ENCODE results near the gene MORN1. TPM values are rescaled to one million over a fixed set of nuclear protein-coding genes. Genes with fewer than 3 reads are reported as not detected.

The MORN1 gene
- total RNA-seq, 2 donors from 2014 or later, result 4.0 to 7.5 TPM

DNA sequence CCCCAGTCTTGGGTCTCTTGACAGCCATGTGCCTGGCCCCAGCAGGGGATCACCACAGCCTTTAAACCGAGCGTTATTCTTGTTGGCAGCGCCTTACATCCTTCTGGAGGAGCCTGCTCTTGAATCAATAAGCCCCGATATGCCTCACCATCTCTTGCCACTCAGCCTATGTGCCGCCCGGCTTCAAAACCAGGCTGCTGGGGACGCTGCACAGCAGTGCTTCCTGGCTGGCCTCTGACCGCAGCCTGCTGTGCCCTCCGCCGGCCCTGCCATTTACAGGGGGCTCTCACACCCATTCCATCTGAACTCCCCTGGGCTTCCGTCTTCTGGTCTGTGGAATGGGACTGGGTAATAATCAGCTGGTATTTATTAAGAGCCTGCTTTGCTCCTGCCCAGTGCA is 24.0 kb upstream of the MORN1 start:
- H3K4me1 Mint-ChIP-seq (ENCODE audit: low read depth in 2 of 2), result peaks cover 24% of the 10 kb centered on the region in 2 donors
- peak overlapping the region; percentile 82 for H3K4me3 Mint-ChIP-seq
- no peak for DNase-seq (ENCODE audit: low spot score)
- H3K27me3 Mint-ChIP-seq, result no peaks in the 10 kb centered on the region
- H3K27ac Mint-ChIP-seq, result peak overlapping the region; percentile 74 to 94
- ATAC-seq, result no peak
- no peaks in the 10 kb centered on the region for H3K36me3 Mint-ChIP-seq
- H3K9me3 Mint-ChIP-seq, result no peaks in the 10 kb centered on the region

DNA sequence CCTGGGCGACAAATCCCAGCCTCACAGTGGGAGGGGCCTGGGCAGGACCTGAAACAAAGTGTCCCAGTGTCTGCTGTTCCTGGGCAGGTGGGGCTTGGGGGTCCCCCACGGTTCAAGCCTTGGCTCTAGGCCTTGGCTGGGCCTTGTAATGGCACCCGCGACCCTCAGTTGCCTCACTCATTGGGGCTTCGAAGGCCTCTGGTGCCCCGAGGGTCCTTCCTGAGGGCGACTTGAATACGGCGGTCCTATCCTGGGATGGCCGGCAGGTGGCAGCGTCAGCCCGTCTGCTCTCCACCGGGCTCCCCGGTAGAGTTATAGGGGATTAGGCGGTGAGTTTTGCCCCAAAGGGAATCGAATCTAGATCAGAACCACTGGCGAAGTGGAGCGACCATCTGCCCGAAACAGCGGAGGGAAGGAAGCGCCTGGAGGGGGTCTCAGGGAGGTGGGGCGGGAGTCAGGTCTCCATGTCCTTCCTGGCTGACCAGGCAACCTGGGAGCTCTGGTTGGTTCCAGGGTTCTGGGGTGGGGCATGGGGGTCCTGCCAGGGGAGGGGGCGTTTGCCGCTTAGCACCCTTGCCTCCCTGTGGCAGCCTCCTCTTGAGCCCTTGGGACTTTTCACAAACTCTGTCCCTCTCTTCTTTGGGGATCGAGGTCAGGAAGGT is 23.1 kb upstream of the MORN1 start:
- Mint-ChIP-seq H3K4me3 (peak overlapping the region; percentile 95), H3K9me3 (no peaks in the 10 kb centered on the region), H3K27ac (peak overlapping the region; percentile 74 to 94), H3K4me1 (ENCODE audit: low read depth in 2 of 2) (peaks cover 24% of the 10 kb centered on the region in 2 donors), H3K27me3 (no peaks in the 10 kb centered on the region), H3K36me3 (no peaks in the 10 kb centered on the region)
- no peak for ATAC-seq
- peak; percentile 82 for DNase-seq (ENCODE audit: low spot score)

DNA sequence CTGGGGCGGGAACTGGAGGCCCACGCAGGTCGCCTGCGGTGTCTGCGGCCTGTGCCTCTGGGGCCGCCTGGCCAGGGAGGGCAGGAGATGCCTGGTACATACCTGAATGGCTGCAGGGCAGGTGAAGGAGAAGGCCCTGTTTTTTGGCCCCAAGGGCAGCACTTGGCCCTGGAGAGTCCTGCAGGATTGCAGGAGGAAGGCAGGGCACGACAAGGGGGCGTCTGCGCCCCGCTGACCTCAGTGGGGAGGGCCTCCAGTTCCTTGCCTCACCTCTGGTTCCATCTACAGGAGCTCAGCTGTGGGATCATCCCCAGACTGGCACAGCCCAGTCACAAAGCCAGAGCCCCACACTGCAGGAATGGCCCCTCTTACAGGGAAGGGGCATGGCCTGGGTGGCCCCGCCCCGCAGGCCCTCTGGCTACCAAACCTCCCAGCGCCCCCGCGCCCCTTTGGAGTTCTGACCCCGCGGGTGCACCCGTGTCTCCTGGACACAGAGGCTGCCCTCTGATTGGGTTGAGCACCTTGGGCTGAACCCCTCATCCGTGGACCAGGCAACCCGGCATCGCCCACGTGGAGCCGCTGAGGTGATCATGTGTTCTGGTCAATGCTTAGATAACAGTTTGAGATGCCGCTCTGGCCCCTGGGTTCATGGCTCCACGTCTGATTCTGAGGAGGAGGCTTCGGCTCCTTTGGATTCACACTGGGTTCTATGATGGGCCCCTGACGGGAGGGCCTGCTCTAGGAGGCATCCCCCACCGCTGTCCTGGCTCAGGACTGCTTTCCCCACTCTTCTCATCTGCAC is 22.3 kb upstream of the MORN1 start:
- DNase-seq (ENCODE audit: low spot score) (no peak), ATAC-seq (no peak)
- peak overlapping the region; percentile 95 for H3K4me3 Mint-ChIP-seq
- no peaks in the 10 kb centered on the region for H3K36me3 Mint-ChIP-seq
- H3K9me3 Mint-ChIP-seq, result no peaks in the 10 kb centered on the region
- no peaks in the 10 kb centered on the region for H3K27me3 Mint-ChIP-seq
- peaks cover 20 to 24% of the 10 kb centered on the region in 2 donors for H3K4me1 Mint-ChIP-seq (ENCODE audit: low read depth in 2 of 2)
- peak overlapping the region; percentile 74 to 94 for H3K27ac Mint-ChIP-seq

DNA sequence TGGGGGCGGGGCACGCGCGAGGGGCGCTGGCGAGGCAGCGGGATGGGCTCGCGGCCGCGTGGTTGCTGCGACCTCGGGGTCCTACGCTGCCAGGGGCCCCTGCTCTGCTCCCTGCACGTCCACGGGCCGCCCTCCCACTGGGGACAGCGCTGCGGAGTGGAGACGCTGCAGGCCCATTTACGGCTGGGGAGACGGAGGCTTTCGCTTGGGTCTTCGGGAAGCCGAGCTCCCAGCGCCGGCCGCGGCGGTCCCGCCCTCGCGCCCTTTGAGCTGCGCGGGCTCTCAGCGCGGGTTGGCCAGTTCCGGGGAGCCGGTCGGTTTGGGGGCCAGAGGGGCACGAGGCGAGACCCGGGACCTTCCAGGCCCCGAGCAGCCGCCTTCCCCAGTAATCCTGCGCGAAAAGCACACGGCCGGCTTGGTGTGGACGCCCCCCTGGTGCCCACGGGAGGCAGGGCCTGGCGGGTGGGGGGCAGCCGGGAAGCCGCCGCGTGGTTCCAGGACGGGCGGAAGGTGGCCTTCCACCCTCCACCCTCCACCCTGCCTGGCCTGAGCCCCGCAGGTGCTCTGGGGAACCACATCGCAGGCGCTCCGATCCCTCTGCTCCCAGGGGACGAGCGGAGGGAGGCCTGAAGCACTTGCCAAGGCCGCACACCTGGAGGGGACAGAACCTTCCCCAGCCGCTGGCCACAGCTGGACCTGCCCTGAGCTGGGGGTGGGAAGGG is 21.6 kb upstream of the MORN1 start:
- DNase-seq (ENCODE audit: low spot score) (no peak), ATAC-seq (peak; percentile 49 to 54)
- Mint-ChIP-seq H3K27me3 (no peaks in the 10 kb centered on the region), H3K36me3 (no peaks in the 10 kb centered on the region), H3K4me3 (peak overlapping the region; percentile 60), H3K4me1 (ENCODE audit: low read depth in 2 of 2) (peaks cover 20 to 24% of the 10 kb centered on the region in 2 donors), H3K9me3 (no peaks in the 10 kb centered on the region), H3K27ac (no peak overlapping the region)

DNA sequence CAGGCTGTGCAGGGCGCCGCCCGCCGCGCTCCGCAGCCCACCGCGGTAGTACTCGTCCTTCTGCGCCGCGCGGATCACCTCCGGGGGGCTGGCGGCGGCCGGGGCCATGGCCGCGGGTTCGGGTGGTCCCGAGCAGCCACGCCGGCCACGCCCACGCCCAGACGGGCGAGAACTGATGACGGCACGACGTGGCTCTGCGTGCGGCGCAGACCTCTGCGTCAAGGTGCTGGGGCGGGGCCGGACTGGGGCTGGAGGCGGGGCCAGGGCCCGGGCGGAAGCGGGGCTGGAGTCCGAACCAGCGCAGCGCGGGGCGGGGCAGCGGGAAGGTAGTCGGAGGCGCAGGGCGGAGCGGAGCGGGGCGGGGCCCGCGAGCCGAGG is 21.0 kb upstream of the MORN1 start, which contains the start of gene PEX10:
TSS of gene PEX10 (minus strand) at position 170 of the 378 bp plus-strand sequence. CDS start at position 108, 62 bp downstream.
- Mint-ChIP-seq H3K27ac (peak within 1 kb of the TSS; percentile 57 to 59), H3K36me3 (no peaks in the 10 kb centered on the region), H3K9me3 (no peaks in the 10 kb centered on the region), H3K4me1 (ENCODE audit: low read depth in 2 of 2) (peaks cover 24% of the 10 kb centered on the region in 2 donors), H3K4me3 (peak within 1 kb of the TSS; percentile 95), H3K27me3 (no peaks in the 10 kb centered on the region)
- ATAC-seq, result peak; percentile 95 to 98
- peak; percentile 99 for DNase-seq (ENCODE audit: low spot score)

DNA sequence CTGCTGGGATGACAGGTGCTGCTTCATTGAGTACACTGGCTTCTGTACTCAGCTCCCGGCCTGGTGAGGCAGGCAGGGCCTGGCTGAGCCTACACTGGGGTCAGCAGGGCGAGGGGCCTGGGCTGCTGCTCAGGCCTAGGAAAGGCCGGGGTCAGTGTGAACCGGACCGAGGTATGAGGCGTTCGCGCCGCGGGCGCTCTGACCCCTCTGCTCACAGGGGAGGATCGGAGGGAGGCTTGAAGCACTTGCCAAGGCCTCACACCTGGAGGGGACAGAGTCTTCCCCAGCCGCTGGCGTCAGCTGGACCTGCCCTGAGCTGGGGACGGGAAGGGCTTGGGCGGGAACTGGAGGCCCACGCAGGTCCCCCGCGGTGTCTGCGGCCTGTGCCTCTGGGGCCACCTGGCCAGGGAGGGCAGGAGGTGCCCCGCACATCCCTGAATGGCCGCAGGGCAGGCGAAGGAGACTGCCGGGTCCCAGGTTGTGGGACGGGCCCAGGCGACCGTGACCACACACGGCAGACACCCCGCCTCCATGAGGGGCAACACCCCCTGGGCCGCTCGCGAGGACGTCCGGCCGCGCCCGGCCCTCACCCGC is 20.5 kb upstream of the MORN1 start:
- Mint-ChIP-seq H3K36me3 (no peaks in the 10 kb centered on the region), H3K4me3 (peak overlapping the region; percentile 72), H3K4me1 (ENCODE audit: low read depth in 2 of 2) (peaks cover 22% of the 10 kb centered on the region in 2 donors), H3K27me3 (no peaks in the 10 kb centered on the region), H3K27ac (peak overlapping the region; percentile 57 to 59), H3K9me3 (no peaks in the 10 kb centered on the region)
- DNase-seq (ENCODE audit: low spot score) (peak; percentile 69), ATAC-seq (peak; percentile 66 to 73)

DNA sequence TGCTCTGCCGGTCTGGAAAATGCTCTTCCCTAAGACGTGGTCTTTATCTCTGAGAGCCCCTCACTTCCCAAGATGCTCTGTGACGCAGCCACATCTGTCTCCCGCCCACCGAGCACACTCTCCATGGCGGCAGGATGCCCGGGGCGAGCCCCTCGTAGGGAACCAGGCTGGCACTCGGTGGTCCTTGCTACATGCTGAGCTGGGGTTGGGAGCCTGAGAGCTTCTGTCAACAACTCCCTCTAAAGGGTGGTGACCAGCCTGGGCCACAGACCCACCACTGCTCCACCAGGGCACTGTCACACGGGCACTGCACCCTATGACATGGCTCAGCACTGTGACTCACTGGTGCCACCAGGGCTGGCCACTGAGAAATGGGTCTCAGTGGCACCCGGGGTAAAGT is 18.4 kb upstream of the MORN1 start:
- Mint-ChIP-seq H3K27ac (peak overlapping the region in 1 of 2 donors; percentile 19), H3K27me3 (no peaks in the 10 kb centered on the region), H3K4me1 (ENCODE audit: low read depth in 2 of 2) (peaks cover 8 to 11% of the 10 kb centered on the region in 2 donors), H3K4me3 (no peak overlapping the region), H3K9me3 (no peaks in the 10 kb centered on the region), H3K36me3 (no peaks in the 10 kb centered on the region)
- no peak for ATAC-seq
- DNase-seq (ENCODE audit: low spot score), result no peak

DNA sequence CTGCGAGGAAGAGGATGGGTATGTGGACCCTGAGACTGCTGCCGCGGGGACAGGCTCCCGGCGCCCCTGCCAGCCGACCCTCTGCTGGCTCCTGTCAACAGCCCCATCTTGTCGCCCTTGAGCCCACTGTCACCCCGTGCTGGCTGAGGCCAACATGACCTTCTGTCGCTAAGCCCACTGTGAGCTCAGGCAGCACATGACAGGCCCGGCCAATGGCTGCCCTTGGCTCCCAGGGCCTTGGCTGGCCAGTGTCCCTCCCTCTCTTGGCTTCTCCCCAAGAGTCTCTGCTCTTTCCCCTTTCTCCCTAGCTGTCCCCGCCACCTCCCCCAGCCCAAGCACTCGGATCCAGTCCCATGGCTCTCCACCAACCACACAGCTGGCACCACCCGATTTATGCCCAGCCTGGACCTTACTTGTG is 17.5 kb upstream of the MORN1 start:
- no peak overlapping the region for H3K4me3 Mint-ChIP-seq
- H3K9me3 Mint-ChIP-seq, result no peaks in the 10 kb centered on the region
- no peaks in the 10 kb centered on the region for H3K36me3 Mint-ChIP-seq
- no peak for ATAC-seq
- no peak overlapping the region for H3K27ac Mint-ChIP-seq
- H3K27me3 Mint-ChIP-seq, result no peaks in the 10 kb centered on the region
- H3K4me1 Mint-ChIP-seq (ENCODE audit: low read depth in 2 of 2), result peaks cover under 1 to 6% of the 10 kb centered on the region in 2 donors
- DNase-seq (ENCODE audit: low spot score), result no peak

DNA sequence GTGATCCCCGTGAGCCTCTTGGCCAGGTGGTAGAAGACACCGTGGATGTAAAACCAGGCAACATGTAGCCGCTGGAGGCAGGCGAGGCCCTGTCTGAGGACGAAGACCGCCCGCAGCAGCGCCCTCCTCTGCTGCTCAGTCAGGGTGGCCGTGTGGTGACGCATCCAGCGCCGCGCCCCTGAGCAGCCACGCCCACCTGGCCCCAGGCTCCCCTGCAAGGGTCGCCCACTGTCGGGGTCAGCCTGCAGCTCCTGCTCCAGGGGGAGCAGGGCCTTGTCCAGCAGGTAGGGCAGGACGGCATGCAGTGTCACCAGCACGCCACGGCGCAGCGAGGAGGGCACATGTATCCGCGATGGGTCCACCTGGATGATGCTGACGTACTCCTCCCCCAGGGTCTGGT is 17.1 kb upstream of the MORN1 start:
- Mint-ChIP-seq H3K36me3 (no peaks in the 10 kb centered on the region), H3K27ac (no peak overlapping the region), H3K4me1 (ENCODE audit: low read depth in 2 of 2) (peaks cover 0 to 6% of the 10 kb centered on the region in 2 donors), H3K9me3 (no peaks in the 10 kb centered on the region), H3K4me3 (no peak overlapping the region), H3K27me3 (no peaks in the 10 kb centered on the region)
- ATAC-seq, result no peak
- no peak for DNase-seq (ENCODE audit: low spot score)

DNA sequence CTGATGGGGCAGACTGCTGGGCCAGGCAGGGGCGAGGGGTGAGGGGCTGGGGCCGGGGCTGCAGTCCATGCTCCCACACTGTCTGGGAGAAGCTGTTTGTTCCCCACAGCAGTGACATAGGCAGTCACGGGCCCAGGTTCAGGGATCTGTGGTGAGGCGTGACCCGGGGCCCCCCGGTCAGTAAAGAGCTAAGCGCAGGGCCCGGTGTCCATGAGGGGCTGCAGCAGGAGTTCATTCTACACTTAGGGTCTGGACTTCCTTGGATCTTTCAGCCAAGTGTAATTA is 16.6 kb upstream of the MORN1 start:
- no peak overlapping the region for H3K4me3 Mint-ChIP-seq
- no peaks in the 10 kb centered on the region for H3K36me3 Mint-ChIP-seq
- ATAC-seq (no peak), DNase-seq (ENCODE audit: low spot score) (no peak)
- H3K27ac Mint-ChIP-seq, result no peak overlapping the region
- H3K27me3 Mint-ChIP-seq, result no peaks in the 10 kb centered on the region
- H3K9me3 Mint-ChIP-seq, result no peaks in the 10 kb centered on the region
- peaks cover 0 to 8% of the 10 kb centered on the region in 2 donors for H3K4me1 Mint-ChIP-seq (ENCODE audit: low read depth in 2 of 2)

DNA sequence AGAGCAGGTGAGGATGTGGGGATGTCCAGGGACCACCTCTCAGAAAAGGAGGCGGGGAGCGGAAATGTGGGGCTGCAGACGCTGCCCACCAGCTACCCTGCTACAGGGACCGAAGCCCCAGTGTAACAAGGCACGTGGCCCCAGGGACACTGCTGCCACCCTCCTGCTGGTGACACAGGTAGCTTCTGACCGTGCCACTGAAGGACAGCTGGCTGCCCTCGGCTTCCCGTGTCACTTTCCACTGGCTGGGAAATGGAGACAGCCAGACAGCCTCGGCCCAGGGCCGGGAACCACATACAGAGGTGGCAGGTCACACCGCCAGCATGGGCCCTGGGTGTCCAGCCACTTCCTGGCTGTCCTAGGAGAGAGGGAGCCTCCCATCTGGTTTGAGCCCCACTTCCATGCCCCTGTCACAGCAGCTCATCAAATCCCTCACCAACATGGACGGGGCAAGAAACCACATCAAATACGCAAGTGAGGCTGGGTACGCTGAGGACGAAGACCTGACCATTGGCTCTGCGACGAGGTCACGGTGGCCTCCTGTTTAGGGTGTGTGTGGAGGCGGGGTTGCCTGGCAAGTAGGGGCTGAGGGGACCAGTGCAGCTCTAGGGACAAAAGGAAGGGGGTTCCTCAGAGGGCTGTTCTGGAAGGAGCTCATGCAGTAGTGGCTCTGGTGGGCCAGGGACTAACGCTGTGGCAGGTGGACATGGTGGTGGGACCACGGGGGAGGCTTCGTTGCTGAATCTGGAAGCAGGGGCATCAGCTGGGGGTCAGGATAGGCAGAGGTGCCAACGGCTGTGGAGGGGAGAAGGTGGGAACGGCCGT is 16.0 kb upstream of the MORN1 start:
- no peak overlapping the region for H3K4me3 Mint-ChIP-seq
- DNase-seq (ENCODE audit: low spot score) (no peak), ATAC-seq (no peak)
- no peak overlapping the region for H3K27ac Mint-ChIP-seq
- no peaks in the 10 kb centered on the region for H3K9me3 Mint-ChIP-seq
- H3K27me3 Mint-ChIP-seq, result no peaks in the 10 kb centered on the region
- no peaks in the 10 kb centered on the region for H3K36me3 Mint-ChIP-seq
- peaks cover 0 to 9% of the 10 kb centered on the region in 2 donors for H3K4me1 Mint-ChIP-seq (ENCODE audit: low read depth in 2 of 2)

DNA sequence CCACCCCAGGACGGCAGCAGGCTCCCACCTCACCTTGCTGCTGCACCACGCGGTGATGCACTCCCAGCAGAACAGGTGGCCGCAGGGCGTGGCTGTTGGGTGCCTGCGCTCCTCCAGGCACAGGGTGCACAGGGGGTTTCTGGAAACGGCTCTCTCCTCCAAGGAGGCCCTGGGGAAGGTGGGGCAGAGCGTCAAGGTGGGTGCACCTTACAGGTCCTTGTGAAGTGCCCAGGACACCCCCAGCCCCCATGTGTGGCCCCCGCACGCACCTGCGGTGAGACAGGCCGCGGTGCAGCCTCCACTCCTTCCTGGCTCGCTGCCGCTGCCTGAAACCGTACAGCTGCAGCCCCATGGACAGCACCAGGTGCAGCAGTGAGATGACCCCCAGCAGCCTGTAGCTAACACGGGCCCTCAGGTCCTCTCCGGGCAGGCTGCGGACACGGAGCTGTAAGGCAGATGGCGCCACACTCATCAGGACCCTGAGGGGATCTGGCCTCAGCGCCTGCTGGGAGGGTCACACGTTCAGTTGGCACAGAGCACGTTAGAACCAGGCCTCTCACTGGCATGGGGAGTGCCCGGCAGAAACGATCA is 15.2 kb upstream of the MORN1 start:
- H3K27me3 Mint-ChIP-seq, result no peaks in the 10 kb centered on the region
- no peak overlapping the region for H3K4me3 Mint-ChIP-seq
- no peaks in the 10 kb centered on the region for H3K36me3 Mint-ChIP-seq
- no peak overlapping the region for H3K27ac Mint-ChIP-seq
- H3K4me1 Mint-ChIP-seq (ENCODE audit: low read depth in 2 of 2), result peaks cover 0 to 14% of the 10 kb centered on the region in 2 donors
- ATAC-seq, result no peak
- DNase-seq (ENCODE audit: low spot score), result no peak
- H3K9me3 Mint-ChIP-seq, result no peaks in the 10 kb centered on the region

Measured in natural killer cell treated with Interleukin-12 subunit alpha and Interleukin-12 subunit beta and Interleukin-15 and Interleukin-18, amount 100 ng/mL, for 72 hours (primary cell).